ENCODE measurements around the gene PDE4D.
"Not testable (repeated sequence)": the region's sequence is repeated elsewhere in the genome, so short reads cannot be mapped to it uniquely, and the experiment has no call there.

PDE4D gene

DNA sequence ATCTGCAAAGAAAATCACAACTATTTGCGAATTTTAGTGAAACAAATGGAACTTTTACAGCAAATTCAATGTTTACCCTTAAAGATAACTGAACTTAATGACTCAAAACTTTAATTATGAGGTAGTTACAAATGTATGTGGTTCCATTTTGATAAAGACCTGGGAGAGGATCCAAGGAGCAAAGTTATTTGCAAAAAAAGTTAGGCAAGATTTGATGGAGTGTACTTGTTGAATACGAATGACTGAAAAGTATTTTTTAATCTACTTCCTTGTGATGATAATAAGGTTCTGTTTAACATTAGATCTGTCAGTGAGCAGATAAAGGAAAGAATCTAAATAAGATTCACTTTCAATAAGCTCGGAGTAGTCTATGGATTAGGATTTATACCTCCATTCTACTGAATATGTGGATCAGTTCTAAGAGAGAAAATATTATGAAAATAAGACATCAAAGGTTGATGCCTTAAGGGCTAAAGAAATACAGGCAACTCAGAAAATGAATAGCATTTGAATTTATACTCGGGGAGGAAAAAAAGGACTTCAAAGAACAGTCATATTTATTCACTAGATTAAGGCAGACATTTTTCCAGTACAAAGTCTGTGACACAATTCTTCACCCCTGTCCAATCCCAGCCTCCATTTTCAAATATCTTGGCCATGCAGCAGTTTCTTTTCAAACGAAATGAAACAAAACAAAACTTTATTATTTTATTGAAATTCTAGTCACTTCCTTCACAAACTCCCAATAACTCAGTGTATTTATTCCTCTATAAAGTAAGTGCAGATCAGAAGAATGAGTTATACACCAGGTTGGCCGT, 199.8 kb downstream of the PDE4D start:
- DNase-seq: no peak

- no peak for DNase-seq
Observed at GRCh38 chr5:59685793-59686192, 207.7 kb downstream of the PDE4D start.

DNA sequence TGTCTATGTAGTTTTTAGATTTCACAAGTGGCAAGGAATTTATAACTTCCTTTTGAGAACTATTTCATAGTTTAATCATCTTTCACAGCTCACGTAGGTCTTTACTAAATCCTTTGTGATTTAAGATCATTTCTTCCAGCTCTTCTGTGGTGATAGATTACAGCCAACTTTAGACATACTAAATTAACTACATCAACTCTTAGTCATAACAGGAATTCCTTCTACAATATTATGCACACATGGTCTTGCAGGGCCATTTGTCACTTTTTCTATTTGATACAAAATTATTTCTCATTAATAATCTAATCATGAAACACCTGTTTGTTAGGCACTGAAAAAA, 208.4 kb downstream of the PDE4D start:
- no peak for DNase-seq

DNA sequence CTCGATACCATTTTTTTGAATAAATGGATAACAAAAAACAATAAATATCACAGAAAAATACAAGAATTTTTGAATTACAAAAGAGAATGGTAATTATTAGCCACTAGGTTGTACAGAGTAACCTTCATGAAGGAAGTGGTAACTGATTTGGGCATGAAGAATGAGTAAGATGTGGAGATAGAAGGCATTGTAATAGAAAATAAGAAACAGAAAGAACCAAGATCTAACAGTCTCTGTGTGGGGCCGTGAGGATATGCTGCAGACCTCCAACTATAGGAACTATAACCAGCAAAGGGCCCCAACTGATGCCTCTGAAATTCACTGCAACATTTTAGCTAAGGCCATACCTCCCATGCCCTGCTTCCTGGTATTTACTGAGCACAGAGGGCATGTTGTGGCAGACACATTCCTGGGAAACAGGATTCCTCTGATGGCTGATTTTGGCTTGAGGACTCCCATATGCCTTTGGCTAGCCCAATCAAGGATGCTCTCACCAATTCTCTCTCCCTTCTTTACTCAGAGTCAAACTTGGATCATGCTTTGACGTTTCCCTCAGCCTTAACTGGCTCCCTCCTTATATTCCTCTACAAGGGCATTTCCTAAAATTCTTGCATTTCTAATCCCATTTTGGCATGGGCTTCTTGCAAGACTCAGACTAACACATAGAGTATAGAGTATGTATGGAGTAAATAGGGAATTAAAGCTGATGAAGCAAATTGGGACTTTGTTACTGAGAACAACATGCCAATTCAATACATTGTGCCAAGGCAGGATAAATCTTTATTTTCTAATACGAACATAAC, 208.9 kb downstream of the PDE4D start:
- DNase-seq: no peak

DNA sequence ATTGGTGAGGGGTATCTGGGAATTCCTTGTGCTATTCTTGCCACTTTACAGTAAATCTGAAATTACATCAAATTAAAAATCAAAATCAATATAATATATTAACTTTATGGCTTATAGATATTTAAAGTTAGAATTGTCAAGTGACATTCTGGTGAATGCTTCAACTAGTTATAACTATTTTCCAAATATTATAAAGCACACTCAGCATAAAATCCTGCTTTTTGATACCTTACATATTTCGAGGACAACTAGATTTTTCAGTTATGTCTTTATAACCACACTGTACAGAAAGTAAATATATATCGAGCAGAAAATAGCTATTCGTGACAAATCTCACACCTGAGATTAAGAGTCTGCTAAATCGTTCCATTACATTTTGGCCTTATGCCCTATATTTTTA, 210.2 kb downstream of the PDE4D start:
- DNase-seq: no peak

DNA sequence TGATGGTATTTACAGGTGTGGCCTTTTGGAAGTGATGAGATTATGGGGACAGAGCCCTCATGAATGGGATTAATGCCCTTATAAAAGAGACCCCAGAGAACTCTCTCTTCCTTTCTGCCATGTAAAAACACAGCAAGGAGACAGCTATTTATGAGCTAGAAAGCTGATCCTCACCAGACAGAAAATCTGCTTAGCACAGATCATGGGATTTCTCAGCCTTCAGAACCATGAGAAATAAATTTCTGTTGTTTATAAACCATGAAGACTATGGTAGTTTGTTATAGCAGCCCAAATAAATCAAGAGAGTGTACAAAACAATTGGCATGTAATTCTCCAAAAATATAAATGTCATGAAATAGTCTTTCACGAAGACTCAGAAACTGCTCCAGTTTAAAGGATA, 211.0 kb downstream of the PDE4D start:
- no peak for DNase-seq

- DNase-seq: no peak
Observed at GRCh38 chr5:59678943-59679342, 214.6 kb downstream of the PDE4D start.

- no peak for DNase-seq
Observed at GRCh38 chr5:59674763-59675162, 218.8 kb downstream of the PDE4D start.

DNA sequence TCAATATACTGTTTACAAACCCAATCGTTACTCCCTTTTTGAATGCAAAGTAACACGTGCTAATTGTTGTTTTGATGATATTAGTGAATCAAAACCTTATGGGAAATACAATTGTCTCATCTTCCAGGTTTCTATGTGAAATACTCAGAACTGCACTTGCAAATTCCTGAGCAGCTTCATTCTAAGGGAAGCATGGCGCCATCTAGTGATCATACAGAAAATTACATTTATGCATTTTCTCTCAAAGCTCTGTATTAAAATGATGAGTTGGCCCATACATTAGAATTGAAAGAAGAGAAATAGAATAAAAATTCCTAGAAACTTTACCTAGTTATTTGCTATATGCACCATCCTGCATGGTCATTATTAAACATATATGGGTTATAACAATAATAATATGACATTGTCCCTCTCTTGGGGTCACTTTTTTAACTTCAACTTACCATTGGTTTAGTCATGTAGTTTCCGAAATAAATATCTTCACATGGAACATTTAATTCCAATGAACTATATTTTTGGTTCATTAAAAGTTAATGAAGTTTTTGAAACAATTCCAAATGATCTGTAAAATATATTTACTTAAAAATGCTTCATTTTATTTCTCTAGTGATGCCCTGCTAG, 220.0 kb downstream of the PDE4D start:
- DNase-seq: peak; percentile 23

DNA sequence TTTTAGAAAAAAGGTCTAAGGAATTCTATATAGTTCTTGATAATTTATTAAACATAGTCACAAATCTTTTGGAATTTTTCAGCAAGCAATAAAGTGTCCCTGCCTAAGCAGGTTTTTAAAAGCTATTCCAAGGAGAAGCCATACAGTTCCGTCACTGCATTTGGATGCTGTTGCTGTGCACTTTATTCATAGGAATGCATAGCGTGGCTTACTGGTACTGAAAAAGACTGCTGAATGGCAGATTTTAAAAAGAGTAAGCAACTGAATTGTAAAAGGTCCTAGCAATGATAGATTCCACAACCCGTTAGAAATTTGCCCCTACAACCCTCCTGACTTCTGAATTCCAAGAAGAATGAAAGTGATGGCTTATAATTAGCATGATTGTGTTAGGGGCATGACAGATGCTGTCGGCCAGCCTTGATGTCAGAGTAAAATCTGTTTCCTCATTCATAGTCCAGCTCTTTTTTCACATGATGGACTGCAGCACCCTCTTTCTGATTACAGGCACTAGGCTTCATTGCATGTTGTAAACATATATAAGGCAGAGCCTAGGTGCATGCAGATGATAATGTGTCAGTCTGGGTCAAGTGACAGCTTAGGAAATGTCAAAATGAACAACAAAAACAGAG, 227.0 kb downstream of the PDE4D start:
- DNase-seq: no peak

- not testable (repeated sequence) for DNase-seq
Observed at GRCh38 chr5:59665832-59666203, 227.7 kb downstream of the PDE4D start.

DNA sequence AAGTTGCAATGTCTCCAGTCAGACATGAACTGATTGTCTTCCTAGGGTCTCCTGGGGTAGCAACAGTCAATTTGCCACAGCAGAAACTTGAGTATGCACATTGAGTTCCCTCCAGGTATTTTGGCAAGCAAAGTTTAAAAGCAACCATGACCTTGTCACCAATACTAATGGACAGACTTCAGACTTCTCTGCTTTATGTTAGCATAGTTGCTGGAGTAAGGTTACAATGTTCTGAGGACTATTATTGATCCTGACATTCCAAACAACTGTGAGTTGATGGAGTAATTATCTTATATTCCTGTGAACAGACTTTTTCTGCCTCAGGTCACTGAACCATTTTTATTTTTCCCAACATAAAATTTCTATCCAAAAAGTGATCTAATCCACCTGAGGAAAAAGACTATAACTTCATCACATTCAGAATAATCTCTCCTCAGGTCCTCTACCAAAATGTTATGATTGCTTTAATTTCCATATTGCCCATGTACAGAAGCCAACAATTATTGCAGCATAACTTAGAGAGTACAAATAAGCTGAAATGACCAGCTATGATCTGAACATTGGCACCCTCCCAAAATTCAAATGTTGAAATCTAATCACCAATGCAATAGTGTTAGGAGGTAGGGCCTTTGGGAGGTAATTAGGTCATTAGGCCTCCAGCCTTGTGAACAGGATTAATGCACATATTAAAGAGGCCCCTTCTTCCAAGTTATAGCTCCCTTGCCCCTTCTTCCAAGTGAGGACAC, 228.3 kb downstream of the PDE4D start:
- DNase-seq: no peak

GRCh38 chr5:59661954-59662615, 231.4 kb downstream of the PDE4D start:
- no peak for DNase-seq

GRCh38 chr5:59661311-59661710, 232.2 kb downstream of the PDE4D start:
- no peak for DNase-seq

GRCh38 chr5:59660737-59661136, 232.8 kb downstream of the PDE4D start:
- DNase-seq: no peak

DNA sequence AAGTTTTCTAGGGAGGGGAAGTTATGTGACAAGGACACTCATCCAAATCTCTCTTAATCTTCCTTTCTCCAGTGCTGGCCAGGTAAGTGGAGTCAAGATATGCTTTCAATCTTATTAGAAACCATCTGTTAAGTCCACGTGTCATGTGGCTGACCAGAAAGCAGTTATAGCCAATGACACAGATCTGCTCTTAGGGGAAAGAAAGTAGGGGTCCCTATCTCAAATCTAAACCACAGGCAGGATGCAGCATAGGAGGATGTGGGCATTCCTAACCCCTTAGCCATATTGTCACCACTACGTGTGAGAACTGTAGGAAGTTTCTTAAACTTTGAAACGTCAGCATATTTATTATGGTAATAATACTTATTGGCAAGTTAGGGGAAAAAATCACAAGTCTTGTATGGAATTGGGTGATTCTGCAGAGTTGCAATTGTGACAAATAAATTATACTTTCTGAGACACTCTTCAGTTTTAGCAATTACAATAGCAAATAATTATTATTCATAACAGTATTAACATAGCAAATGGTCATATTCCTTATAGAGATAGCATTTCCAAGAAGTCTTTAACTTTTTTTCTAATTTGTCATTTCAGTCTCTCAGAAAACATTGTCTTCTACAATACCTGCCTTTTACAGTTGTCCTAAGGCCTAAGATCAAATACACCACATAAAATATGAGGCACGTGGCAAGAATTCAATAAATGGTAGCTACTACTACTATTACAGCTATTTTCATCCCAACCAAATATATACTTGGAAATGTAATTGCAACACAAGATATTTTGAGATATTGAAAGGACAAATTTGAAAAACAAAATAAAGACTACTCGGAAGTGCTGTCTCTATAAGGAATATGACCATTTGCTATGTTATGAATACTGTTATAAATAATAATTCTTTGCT, 236.9 kb downstream of the PDE4D start:
- no peak for DNase-seq

GRCh38 chr5:59655693-59656309, 237.7 kb downstream of the PDE4D start:
- DNase-seq: no peak

- no peak for DNase-seq
Observed at GRCh38 chr5:59654691-59655090, 238.8 kb downstream of the PDE4D start.

DNA sequence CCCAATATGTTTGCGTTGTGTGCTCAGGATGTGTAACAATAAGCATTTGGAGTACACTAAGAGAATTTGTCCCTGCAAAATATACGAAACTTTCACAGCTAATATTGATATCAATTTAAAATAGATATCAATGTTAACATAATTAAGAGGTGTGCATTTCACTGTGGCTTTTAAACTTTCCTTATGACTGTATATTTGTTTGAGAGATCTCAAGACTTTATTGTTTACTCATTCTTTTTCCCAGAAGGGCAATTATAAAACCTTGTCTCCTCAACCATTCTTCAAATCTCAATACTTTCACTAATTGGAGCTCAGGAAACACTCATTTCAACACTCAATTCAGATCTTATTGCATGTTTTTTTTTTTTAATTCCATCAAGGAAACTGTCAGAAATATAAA, 241.1 kb downstream of the PDE4D start:
- DNase-seq: no peak
